Lung (tissue), 12 donors: Measurements from ENCODE around the gene ETFA. TPM values are rescaled to one million over a fixed set of nuclear protein-coding genes. Genes with fewer than 3 reads are reported as not detected.

ENCODE experiments used
- ATAC-seq: fragments of 200-7000 bp; cut with Tn5 transposase; one replicate; pipeline ENCODE4 v1.9.1; 2020; ENCODE audit warnings: moderate number of reproducible peaks; ENCODE audit not compliant: insufficient read depth, low FRiP score
- DNase-seq, 3 donors: peaks; one replicate each; pipeline ENCODE4 v3.0.0-alpha.2; 2013 to 2017
- H3K27ac ChIP-seq, 2 donors: one replicate each; pipeline ENCODE4 v1.5.1; 2013; ENCODE audit warnings: mild to moderate bottlenecking in 2 of 2, moderate library complexity in 2 of 2, control low read depth in 1 of 2, inconsistent platforms in 1 of 2, low read depth in 1 of 2, low read length in 1 of 2
- H3K27me3 ChIP-seq, 3 donors: one replicate each; pipeline ENCODE4 v1.5.1; 2013; ENCODE audit warnings: low read length in 2 of 3; ENCODE audit not compliant: control insufficient read depth in 3 of 3, insufficient read depth in 3 of 3
- H3K36me3 ChIP-seq, 4 donors: one replicate each; pipeline ENCODE4 v1.5.1; 2013; ENCODE audit warnings: low read length in 4 of 4, mild to moderate bottlenecking in 1 of 4, moderate library complexity in 1 of 4; ENCODE audit not compliant: control insufficient read depth in 4 of 4, insufficient read depth in 4 of 4
- H3K4me1 ChIP-seq, 5 donors: one replicate each; pipeline ENCODE4 v1.5.1; 2013; ENCODE audit warnings: low read length in 5 of 5, mild to moderate bottlenecking in 2 of 5, moderate library complexity in 1 of 5; ENCODE audit not compliant: control insufficient read depth in 5 of 5, insufficient read depth in 5 of 5
- H3K4me3 ChIP-seq: one replicate; pipeline ENCODE4 v1.5.1; 2013; ENCODE audit warnings: mild to moderate bottlenecking, control low read depth, moderate library complexity
- H3K9ac ChIP-seq, 2 donors: one replicate each; pipeline ENCODE4 v1.5.1; 2013; ENCODE audit warnings: low read length in 2 of 2, control low read depth in 1 of 2; ENCODE audit not compliant: insufficient read depth in 1 of 2
- H3K9me3 ChIP-seq, 4 donors: one replicate each; pipeline ENCODE4 v1.5.1; 2013; ENCODE audit warnings: low read length in 3 of 4, mild to moderate bottlenecking in 1 of 4, moderate library complexity in 1 of 4; ENCODE audit not compliant: control insufficient read depth in 4 of 4, insufficient read depth in 3 of 4
- CTCF ChIP-seq: IDR thresholded peaks from 2 replicates; pipeline ENCODE4 v1.5.1; 2012; ENCODE audit warnings: mild to moderate bottlenecking; ENCODE audit errors: control extremely low read depth, extremely low read depth
- WGBS, 2 donors: extraction: QIAGEN DNeasy Blood & Tissue Kit; methylation state at CpG; one replicate each; pipeline ENCODE4 v1.1.7; 2013; 5-methylcytosine and 5-hydroxymethylcytosine counted together
- polyA plus RNA-seq, 2 donors: library from polyadenylated mRNA; stranded (reverse); fragments of 200-250 nt; gene quantifications; one replicate each; pipeline ENCODE4 v1.2.1, GENCODE V29; 2013
- total RNA-seq, 2 donors: library from RNA; depleted of rRNA in 1 of 2; stranded (reverse); fragments of >200 nt in 1 of 2; gene quantifications; one replicate each; pipeline ENCODE4 v1.2.1, GENCODE V29; 2014 to 2021
- donor health status: control.
- donor health status: control.
- donor health status: Bipolar disorder and iron deficiency.
- donor health status: healthy.
- donor health status: DM: yes; HTN: yes; CAD: no.

The ETFA gene
- total and polyA plus RNA-seq, 4 donors, result 54.5 to 96.4 (median 83.8) TPM

- peaks cover 0 to 7% (median 0%) of the 10 kb centered on the region in 5 donors for H3K4me1 ChIP-seq
- no peak overlapping the region for H3K4me3 ChIP-seq
- no peak overlapping the region for H3K9ac ChIP-seq
- no peak overlapping the region for H3K27ac ChIP-seq
- DNase-seq (no peak), ATAC-seq (no peak)
- no peak for TF ChIP-seq CTCF
- WGBS, 2 donors, result 97 to 98% methylated on average over 8 of the region's 8 CpGs
- no peaks in the 10 kb centered on the region for H3K27me3 ChIP-seq
- no peaks in the 10 kb centered on the region for H3K9me3 ChIP-seq
- H3K36me3 ChIP-seq, result peaks cover 0 to 37% (median 11%) of the 10 kb centered on the region in 4 donors
Measured at GRCh38 chr15:76208084-76208785, 103.0 kb downstream of the ETFA start.

- H3K27me3 ChIP-seq, result no peaks in the 10 kb centered on the region
- H3K36me3 ChIP-seq, result peaks cover 3 to 29% (median 6%) of the 10 kb centered on the region in 4 donors
- no peak overlapping the region for H3K4me3 ChIP-seq
- no peak overlapping the region for H3K9ac ChIP-seq
- TF ChIP-seq CTCF, result no peak
- no peak overlapping the region for H3K27ac ChIP-seq
- DNase-seq (peak; percentile 64 to 83 (median 81)), ATAC-seq (no peak)
- H3K4me1 ChIP-seq, result peaks cover 0 to 7% (median 0%) of the 10 kb centered on the region in 5 donors
- WGBS, 2 donors, result 35 to 58% methylated on average over 4 of the region's 4 CpGs
- no peaks in the 10 kb centered on the region for H3K9me3 ChIP-seq
Measured at GRCh38 chr15:76206325-76206976, 104.8 kb downstream of the ETFA start.

- H3K36me3 ChIP-seq, result peaks cover 0 to 22% (median 2%) of the 10 kb centered on the region in 4 donors
- ATAC-seq, result no peak
- H3K4me3 ChIP-seq, result no peak overlapping the region
- H3K9ac ChIP-seq, result no peak overlapping the region
- no peaks in the 10 kb centered on the region for H3K9me3 ChIP-seq
- DNase-seq, result no peak
- no peak overlapping the region for H3K27ac ChIP-seq
- no peaks in the 10 kb centered on the region for H3K27me3 ChIP-seq
- TF ChIP-seq CTCF, result no peak
- 96 to 99% methylated on average over 11 of the region's 11 CpGs for WGBS, 2 donors
- peaks cover 0 to 11% (median 0%) of the 10 kb centered on the region in 5 donors for H3K4me1 ChIP-seq
Measured at GRCh38 chr15:76204916-76205460, 106.3 kb downstream of the ETFA start.
